PC-3 (cell line): ENCODE results near the gene MYLK. TPM values are rescaled to one million over a fixed set of nuclear protein-coding genes. Genes with fewer than 3 reads are reported as not detected.

Experiments
- ATAC-seq: fragments of 200-7000 bp; cut with Tn5 transposase; 2 replicates; pipeline ENCODE4 v1.9.1; 2020; ENCODE audit warnings: mild to moderate bottlenecking, moderate library complexity
- BruUV-seq: library from RNA; stranded (reverse); fragments of 400-500 nt; replicated peaks from 2 replicates; lab custom pipeline; 2021; lab: Mats Ljungman, UMichigan
- CTCF ChIA-PET: fragments of 300-600 bp; sonication (Branson Sonifier 250); formaldehyde crosslinking; loops from one replicate; lab custom pipeline; 2022; ENCODE audit warnings: antibody characterized with exemption; lab: Charles Lee
- POLR2A ChIA-PET: fragments of 300-600 bp; sonication (Branson Sonifier 250); formaldehyde crosslinking; loops from one replicate; lab custom pipeline; 2022; ENCODE audit warnings: antibody characterized with exemption; ENCODE audit not compliant: unreplicated experiment; lab: Charles Lee
- DNase-seq: peaks from one replicate; pipeline ENCODE4 v3.0.0-alpha.2; 2015
- H2AFZ ChIP-seq: fragments of 300-600 bp; sonication (generic); 2 replicates; pipeline ENCODE4 v1.6.0; 2016; ENCODE audit warnings: antibody characterized with exemption, low read length
- H3F3A ChIP-seq: fragments of 300-600 bp; sonication (generic); one replicate; pipeline ENCODE4 v1.6.0; 2017; ENCODE audit warnings: antibody characterized with exemption, low read length, control low read depth, mild to moderate bottlenecking; ENCODE audit not compliant: unreplicated experiment
- H3K27ac ChIP-seq: fragments of 300-600 bp; sonication (generic); 2 replicates; pipeline ENCODE4 v1.5.1; 2016; ENCODE audit warnings: mild to moderate bottlenecking, low read length
- H3K27me3 ChIP-seq: fragments of 300-600 bp; sonication (generic); 2 replicates; pipeline ENCODE4 v1.6.1; 2016; ENCODE audit warnings: low read length, mixed read lengths
- H3K36me3 ChIP-seq: fragments of 300-600 bp; sonication (generic); 2 replicates; pipeline ENCODE4 v1.6.1; 2016; ENCODE audit warnings: low read depth, mixed run types, low read length, mixed read lengths
- H3K4me1 ChIP-seq: fragments of 300-600 bp; sonication (generic); 2 replicates; pipeline ENCODE4 v1.5.1; 2016; ENCODE audit warnings: low read length; ENCODE audit not compliant: insufficient read depth
- H3K4me2 ChIP-seq: fragments of 300-600 bp; sonication (generic); 2 replicates; pipeline ENCODE4 v1.6.0; 2016; ENCODE audit warnings: low read length
- H3K4me3 ChIP-seq: fragments of 300-600 bp; sonication (generic); 2 replicates; pipeline ENCODE4 v1.5.1; 2016; ENCODE audit warnings: mild to moderate bottlenecking, low read length, mixed read lengths
- H3K79me2 ChIP-seq: fragments of 300-600 bp; sonication (generic); 2 replicates; pipeline ENCODE4 v1.6.1; 2017; ENCODE audit warnings: low read length, mixed read lengths
- H3K9ac ChIP-seq: fragments of 300-600 bp; sonication (generic); 2 replicates; pipeline ENCODE4 v1.6.0; 2016; ENCODE audit warnings: mild to moderate bottlenecking, low read length
- H3K9me2 ChIP-seq: fragments of 300-600 bp; sonication (generic); replicated peaks from 2 replicates; pipeline ENCODE4 v1.6.1; 2016; ENCODE audit warnings: mixed run types, low read length, mixed read lengths
- H3K9me3 ChIP-seq: fragments of 300-600 bp; sonication (generic); 2 replicates; pipeline ENCODE4 v1.6.1; 2016; ENCODE audit warnings: low read length, mixed read lengths
- H4K20me1 ChIP-seq: fragments of 300-600 bp; sonication (generic); 2 replicates; pipeline ENCODE4 v1.6.1; 2016; ENCODE audit warnings: low read length, mixed read lengths
- EZH2 ChIP-seq: fragments of 300-600 bp; sonication (generic); IDR thresholded peaks from one replicate; pipeline ENCODE4 v1.6.1; 2017; ENCODE audit warnings: antibody characterized with exemption, mild to moderate bottlenecking, low read length; ENCODE audit not compliant: unreplicated experiment
- EZH2phosphoT487 ChIP-seq: fragments of 300-600 bp; sonication (generic); IDR thresholded peaks from 2 replicates; pipeline ENCODE4 v1.6.1; 2018; ENCODE audit warnings: mild to moderate bottlenecking, antibody characterized with exemption, low read length, borderline replicate concordance
- intact Hi-C: fragments of 100-400 bp; cut with micrococcal nuclease; formaldehyde crosslinking; loops from 2 replicates; pipeline ENCODE4 v1.9.0; 2023
- total RNA-seq: library from RNA; depleted of rRNA; stranded (reverse); fragments of >200 nt; gene quantifications from 2 replicates; pipeline ENCODE4 v1.2.3, GENCODE V29; 2014
- TF ChIP-seq, protein P1 (sequence below): fragments of 300-600 bp; sonication (generic); conservative IDR thresholded peaks from 2 replicates; pipeline ENCODE4 v1.5.1; 2017; ENCODE audit warnings: antibody characterized with exemption, low read depth, mild to moderate bottlenecking, low read length

MYLK gene
- total RNA-seq, 1 experiment from 2014 or later, result 6.9 TPM

DNA sequence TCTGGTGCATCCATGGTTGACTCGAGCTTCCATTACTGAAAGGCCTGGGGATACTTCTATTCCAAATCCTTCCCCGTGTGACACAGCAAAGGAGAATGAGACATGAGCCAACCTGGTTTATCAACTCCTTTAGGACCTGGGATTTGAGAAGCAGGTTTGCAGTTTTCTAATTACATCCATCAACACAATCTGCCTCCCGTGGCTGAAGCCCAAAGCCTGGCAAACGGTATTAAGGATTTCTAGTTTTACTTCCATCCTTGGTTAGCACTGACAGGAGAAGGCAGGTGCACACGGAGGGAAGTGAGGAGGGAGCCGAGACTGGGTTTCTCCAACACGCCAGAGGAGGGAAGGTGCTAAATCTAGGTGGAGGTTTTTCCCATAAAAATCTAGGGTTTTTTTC lies 79.0 kb downstream of the MYLK start:
- H3K27me3 ChIP-seq, result no peaks in the 10 kb centered on the region
- H3K9me3 ChIP-seq, result no peaks in the 10 kb centered on the region
- no peak overlapping the region for H3K4me2 ChIP-seq
- no peaks in the 10 kb centered on the region for H3K36me3 ChIP-seq
- no peak overlapping the region for H3K27ac ChIP-seq
- intact Hi-C loops, result no loop called here
- no peak for DNase-seq
- POLR2A ChIA-PET, result no interaction called here
- H3K9me2 ChIP-seq, result no peaks in the 10 kb centered on the region
- no peak overlapping the region for H3K4me3 ChIP-seq
- no peaks in the 10 kb centered on the region for H4K20me1 ChIP-seq
- no peaks in the 10 kb centered on the region for H3F3A ChIP-seq
- H2AFZ ChIP-seq, result no peak overlapping the region
- no peak overlapping the region for H3K9ac ChIP-seq
- BruUV-seq, result no TSS peak
- H3K79me2 ChIP-seq, result no peaks in the 10 kb centered on the region
- CTCF ChIA-PET, result no interaction called here
- TF ChIP-seq EZH2phosphoT487, result no peak
- no peak for TF ChIP-seq EZH2
- TF ChIP-seq, protein P1, sequence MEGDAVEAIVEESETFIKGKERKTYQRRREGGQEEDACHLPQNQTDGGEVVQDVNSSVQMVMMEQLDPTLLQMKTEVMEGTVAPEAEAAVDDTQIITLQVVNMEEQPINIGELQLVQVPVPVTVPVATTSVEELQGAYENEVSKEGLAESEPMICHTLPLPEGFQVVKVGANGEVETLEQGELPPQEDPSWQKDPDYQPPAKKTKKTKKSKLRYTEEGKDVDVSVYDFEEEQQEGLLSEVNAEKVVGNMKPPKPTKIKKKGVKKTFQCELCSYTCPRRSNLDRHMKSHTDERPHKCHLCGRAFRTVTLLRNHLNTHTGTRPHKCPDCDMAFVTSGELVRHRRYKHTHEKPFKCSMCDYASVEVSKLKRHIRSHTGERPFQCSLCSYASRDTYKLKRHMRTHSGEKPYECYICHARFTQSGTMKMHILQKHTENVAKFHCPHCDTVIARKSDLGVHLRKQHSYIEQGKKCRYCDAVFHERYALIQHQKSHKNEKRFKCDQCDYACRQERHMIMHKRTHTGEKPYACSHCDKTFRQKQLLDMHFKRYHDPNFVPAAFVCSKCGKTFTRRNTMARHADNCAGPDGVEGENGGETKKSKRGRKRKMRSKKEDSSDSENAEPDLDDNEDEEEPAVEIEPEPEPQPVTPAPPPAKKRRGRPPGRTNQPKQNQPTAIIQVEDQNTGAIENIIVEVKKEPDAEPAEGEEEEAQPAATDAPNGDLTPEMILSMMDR, result no peak
- no peak for ATAC-seq
- H3K4me1 ChIP-seq, result no peaks in the 10 kb centered on the region

DNA sequence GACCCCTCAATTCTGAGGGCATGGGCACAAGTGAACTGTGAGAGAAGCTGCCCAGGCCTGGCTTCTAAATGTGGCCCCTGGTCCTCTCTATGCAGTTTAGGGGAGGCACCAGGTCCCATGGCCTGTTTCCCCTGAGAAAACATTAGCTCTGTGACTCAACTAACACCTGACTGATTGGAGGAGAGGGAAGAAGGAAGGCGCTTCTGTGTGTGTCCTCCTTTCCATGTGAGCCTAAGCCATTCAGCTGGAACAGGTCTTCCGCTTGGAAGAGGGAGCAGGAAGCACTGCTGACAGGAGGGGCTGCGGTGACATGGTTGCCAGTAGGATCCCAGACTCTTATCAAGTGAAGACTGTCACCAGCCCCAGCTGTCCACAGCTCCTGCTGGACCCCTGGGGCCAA lies 79.5 kb downstream of the MYLK start:
- Histone ChIP-seq H4K20me1 (no peaks in the 10 kb centered on the region), H3K9me3 (no peaks in the 10 kb centered on the region), H3K27ac (no peak overlapping the region), H2AFZ (no peak overlapping the region), H3K36me3 (no peaks in the 10 kb centered on the region), H3K9ac (no peak overlapping the region), H3K4me1 (no peaks in the 10 kb centered on the region), H3F3A (no peaks in the 10 kb centered on the region), H3K27me3 (no peaks in the 10 kb centered on the region), H3K9me2 (no peaks in the 10 kb centered on the region), H3K79me2 (no peaks in the 10 kb centered on the region), H3K4me3 (no peak overlapping the region), H3K4me2 (no peak overlapping the region)
- ChIA-PET CTCF (no interaction called here), POLR2A (no interaction called here)
- TF ChIP-seq, protein P1, result no peak
- TF ChIP-seq EZH2phosphoT487 (no peak), EZH2 (no peak)
- DNase-seq (no peak), ATAC-seq (no peak)
- BruUV-seq, result no TSS peak
- intact Hi-C loops, result no loop called here

DNA sequence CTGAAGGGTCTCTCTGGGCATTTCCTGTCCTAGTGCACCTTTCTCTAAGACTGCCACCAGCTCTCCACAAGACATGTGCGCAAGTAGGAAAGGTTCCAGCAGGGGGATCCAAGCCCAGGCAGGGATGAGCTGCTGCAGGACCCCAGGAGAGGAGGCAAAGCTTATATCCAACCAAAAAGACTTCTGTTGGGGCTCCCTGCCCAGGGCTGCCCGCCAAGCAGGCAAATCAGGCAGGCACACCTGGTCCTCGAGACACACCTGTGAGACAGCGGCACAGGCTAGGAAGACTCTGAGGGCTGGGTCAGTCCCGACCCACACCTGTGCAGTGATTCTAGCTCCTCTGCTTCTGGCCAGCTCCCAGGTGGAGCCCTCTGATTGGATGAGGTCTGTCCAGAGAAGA lies 80.6 kb downstream of the MYLK start:
- Histone ChIP-seq H3K27me3 (no peaks in the 10 kb centered on the region), H2AFZ (no peak overlapping the region), H3K4me3 (no peak overlapping the region), H3K9me2 (no peaks in the 10 kb centered on the region), H3K36me3 (no peaks in the 10 kb centered on the region), H3K27ac (no peak overlapping the region), H3K9ac (no peak overlapping the region), H3K79me2 (no peaks in the 10 kb centered on the region), H3F3A (no peaks in the 10 kb centered on the region), H4K20me1 (no peaks in the 10 kb centered on the region), H3K4me2 (no peak overlapping the region), H3K4me1 (no peaks in the 10 kb centered on the region), H3K9me3 (no peaks in the 10 kb centered on the region)
- CTCF ChIA-PET, result no interaction called here
- DNase-seq (no peak), ATAC-seq (no peak)
- POLR2A ChIA-PET, result no interaction called here
- intact Hi-C loops, result no loop called here
- TF ChIP-seq, protein P1, result no peak
- no peak for TF ChIP-seq EZH2phosphoT487
- no peak for TF ChIP-seq EZH2
- BruUV-seq, result no TSS peak
